ENCODE data around the gene PDPR.
"Not testable (repeated sequence)": the region's sequence is repeated elsewhere in the genome, so short reads cannot be mapped to it uniquely, and the experiment has no call there.

The PDPR gene

DNA sequence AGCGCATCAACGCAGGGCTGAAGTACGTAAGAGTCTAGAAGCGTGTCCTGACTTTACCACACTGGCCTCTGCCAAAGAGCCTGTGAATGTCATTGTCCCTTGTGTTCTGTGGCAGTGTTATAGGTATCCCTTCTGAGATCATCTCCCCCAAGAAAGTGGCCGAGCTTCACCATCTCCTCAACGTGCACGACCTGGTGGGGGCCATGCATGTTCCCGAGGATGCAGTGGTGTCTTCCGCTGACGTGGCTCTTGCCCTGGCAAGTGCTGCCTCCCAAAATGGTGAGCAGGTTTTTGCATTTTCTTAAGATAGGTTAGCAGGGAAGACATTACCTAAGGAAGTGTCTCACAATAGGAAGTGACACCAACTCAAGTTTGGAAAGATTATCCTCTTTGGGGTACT lies 14.7 kb downstream of the PDPR start:
- DNase-seq, result not testable (repeated sequence)

DNA sequence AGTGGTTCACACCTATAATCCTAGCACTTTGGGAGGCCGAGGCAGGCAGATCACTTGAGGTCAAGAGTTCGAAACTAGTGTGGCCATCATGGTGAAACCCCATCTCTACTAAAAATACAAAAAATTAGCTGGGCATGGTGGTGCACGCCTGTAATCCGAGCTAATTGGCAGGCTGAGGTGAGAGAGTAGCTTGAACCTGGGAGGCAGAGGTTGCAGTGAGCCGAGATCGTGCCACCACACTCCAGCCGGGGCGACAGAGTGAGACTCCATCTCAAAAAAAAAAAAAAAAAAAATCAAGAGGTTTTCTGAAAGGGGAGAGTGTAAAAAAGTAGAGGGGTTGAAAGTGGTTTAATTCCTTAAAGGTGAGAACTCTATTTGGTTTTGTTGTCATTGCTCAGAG lies 21.7 kb downstream of the PDPR start:
- DNase-seq, result not testable (repeated sequence)

DNA sequence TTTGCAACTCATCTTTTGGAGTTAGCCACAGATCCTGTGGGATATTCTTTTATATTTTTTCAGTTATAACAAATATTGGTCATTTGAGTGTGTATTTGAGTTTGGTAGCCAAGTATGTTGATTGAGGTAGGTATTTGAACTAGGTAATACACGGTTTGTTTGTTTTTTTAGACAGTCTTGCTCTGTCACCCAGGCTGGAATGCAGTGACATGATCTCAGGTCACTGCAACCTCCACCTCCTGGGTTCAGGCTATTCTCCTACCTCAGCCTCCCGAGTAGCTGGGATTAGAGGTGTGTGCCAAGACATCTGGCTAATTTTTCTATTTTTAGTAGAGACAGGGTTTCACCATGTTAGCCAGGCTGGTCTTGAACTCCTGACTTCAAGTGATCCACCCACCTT lies 22.5 kb downstream of the PDPR start:
- not testable (repeated sequence) for DNase-seq

GRCh38 chr16:70142739-70143138 lies 28.6 kb downstream of the PDPR start:
- DNase-seq, result not testable (repeated sequence)

DNA sequence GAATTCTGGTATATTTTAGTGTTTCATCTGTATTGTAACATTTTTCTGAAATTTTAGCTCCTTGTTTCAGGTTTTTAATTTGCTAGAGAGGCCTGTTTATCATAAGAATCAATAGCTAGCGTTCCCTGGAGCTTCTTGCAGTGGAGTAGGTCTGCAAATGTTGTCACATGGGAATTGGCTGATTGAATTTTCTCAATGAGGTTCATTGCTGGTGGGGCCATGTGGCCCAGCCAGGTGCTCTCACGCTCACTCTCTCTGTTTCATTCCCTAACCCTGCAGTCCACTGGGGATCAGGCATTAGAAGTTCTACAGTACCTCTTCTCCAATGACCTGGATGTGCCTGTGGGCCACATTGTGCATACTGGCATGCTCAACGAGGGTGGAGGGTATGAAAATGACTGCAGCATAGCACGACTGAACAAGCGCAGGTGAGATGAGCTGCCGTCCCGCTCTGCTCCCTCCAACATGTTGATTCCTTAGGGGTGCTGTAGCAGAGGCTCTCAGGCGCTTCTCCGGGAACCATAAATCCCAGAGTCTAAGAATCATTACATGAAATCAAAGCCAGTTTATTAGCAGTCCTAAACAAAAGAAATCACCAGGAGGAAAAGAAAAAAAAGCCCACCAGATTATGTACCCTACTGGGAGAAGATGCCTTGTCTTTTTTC lies 29.2 kb downstream of the PDPR start:
- DNase-seq, result not testable (repeated sequence)

GRCh38 chr16:70147853-70148252 lies 33.7 kb downstream of the PDPR start:
- DNase-seq, result not testable (repeated sequence)

DNA sequence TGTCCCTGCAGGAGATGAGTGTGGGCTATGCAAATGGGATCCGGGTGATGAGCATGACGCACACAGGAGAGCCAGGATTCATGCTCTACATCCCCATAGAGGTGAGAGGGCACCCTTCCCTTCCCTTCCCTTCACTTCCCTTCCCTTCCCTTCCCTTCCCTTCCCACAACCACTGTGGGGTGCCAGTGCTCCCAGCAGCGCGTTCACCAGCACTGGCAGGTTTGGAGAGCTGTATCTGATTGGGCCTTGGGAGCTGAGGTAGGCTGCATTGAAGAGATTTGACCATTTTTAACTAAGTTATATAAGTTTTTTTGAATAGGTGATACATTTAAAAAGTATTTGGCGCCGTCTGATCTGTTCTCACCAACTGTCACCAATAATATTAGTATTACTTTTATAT lies 34.3 kb downstream of the PDPR start:
- not testable (repeated sequence) for DNase-seq

DNA sequence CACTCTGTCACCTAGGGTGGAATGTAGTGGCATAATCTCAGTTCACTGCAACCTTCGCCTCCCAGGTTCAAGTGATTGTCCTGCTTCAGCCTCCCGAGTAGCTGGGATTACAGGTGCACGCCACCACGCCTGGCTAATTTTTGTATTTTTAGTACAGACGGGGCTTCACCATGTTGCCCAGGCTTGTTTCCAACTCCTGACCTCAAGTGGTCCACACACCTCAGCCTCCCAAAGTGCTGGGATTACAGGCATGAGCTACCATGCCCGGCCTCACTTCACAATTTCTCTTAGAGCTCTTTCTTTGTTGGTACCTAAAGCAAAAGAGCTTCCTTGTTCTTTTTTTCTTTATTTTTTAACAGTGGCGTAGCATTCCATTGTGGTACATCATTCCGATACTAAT lies 35.2 kb downstream of the PDPR start:
- not testable (repeated sequence) for DNase-seq

GRCh38 chr16:70151391-70151790 lies 37.3 kb downstream of the PDPR start:
- no peak for DNase-seq

DNA sequence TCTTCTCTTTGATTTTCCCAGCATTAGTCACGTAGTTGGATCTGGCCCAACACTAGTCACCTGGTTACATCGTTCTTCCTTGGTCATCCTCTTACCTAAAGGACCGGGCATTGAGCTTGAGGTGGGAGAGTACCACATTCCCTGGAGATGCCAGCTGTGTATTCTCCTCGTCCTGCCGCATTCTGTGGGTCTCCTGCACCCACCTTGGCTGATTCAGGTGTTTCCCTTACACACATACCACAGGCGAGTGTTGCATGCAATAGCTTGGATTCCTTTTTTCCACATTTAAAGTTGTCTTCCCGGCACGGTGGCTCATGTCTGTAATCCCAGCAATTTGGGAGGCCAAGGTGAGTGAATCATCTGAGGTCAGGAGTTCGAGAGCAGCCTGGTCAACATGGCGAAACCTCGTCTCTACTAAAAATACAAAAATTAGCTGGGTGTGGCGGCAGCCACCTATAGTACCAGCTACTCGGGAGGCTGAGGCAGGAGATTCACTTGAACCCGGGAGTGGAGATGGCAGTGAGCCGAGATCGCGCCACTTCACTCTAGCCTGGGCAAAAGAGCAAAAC lies 37.9 kb downstream of the PDPR start:
- no peak for DNase-seq

GRCh38 chr16:70152578-70153302 lies 38.6 kb downstream of the PDPR start:
- DNase-seq, result no peak

DNA sequence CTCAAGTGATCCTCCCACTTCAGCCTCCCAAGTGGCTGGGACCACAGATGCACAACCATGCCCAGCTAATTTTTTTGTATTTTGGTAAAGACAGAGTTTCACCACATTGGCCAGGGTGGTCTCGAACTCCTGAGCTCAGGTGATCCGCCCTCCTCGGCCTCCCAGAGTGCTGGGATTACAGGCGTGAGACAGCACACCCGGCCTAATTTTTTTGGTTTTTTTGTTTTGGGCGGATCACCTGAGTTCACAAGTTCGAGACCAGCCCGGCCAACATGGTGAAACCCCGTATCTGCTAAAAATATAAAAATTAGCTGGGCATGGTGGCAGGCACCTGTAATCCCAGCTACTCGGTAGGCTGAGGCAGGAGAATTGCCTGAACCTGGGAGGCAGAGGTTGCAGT lies 40.6 kb downstream of the PDPR start:
- DNase-seq, result not testable (repeated sequence)

- DNase-seq, result no peak
Observed at GRCh38 chr16:70156207-70156978, 42.3 kb downstream of the PDPR start.

DNA sequence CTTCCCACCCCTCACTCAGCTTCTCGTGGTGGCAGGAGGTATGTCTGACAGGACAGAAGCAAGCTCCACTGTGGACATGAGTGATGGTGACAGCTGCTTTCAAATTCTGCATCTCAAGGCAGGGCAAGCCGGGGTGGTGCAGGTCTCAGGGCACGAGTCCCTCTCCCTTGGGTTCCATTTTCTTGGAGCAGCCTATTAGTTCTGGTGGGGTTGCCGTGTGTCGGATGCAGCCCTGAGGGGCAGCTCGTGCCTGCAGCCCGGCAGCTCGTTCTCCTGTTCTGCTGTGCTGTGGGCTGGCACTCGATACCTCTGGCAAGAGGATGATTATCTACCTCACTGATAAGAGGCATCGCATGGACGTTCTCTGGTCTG lies 43.0 kb downstream of the PDPR start:
- DNase-seq, result no peak

DNA sequence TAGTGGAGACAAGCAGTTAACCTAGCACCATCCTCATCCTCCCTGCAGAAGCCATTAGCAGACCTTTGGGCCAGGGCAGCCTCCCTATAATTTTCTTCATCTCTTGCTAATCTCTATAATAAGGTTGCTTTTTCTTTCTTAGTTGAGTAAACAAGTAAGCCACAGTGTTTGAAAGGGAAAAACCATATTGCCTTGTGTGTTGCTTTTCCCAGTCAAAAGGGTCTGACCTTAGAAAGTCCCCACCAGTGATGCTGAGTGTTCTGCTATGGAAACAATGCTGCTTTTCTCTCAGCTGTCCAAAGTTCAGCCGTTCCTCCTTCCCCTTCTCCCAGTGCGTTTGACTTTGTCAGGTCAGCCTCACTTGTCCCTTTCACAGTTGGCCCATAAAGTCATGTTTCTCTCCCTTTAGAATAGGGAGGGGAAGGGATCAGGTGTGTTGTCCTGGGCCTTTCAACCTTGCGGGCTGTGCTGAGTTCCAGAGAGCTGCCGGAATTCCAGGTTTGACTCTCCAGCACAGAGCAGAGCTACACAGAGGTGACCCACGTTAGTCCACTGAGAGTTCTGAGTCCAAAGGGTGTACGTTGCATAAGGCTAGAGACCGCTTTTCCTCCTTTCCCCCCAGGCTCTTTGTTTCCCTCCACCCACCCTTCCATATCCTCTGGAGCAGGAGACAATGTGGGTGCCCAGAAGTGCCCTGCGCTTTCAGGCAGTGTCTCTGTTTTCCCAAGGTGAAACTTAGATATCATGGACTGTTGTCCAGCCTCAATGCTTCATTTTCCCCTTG lies 43.5 kb downstream of the PDPR start:
- DNase-seq, result no peak

- DNase-seq, result no peak
Observed at GRCh38 chr16:70158261-70158939, 44.3 kb downstream of the PDPR start.

GRCh38 chr16:70159355-70160348 lies 45.5 kb downstream of the PDPR start:
- DNase-seq, result no peak

DNA sequence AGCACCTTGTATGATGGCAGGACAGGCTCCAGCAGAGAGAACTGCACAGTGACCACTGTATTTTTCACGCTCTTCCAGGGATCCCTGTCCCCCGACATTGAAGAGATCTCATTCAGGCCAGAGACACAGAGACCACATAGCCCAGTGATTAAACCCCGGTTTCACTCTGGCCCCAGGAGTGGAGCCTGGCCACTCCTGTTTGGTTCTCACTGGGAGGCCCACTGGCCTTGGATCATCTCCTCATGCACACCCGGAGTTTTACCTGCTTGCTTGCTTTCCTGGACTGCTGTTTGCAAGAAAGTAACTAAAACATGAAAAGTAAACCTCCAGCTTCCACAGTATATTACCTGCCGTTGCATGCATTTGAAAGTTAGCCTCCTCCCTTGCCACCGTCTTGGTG lies 46.3 kb downstream of the PDPR start:
- DNase-seq, result no peak

- no peak for DNase-seq
Observed at GRCh38 chr16:70160821-70161220, 46.7 kb downstream of the PDPR start.

- DNase-seq, result no peak
Observed at GRCh38 chr16:70161350-70161749, 47.2 kb downstream of the PDPR start.

DNA sequence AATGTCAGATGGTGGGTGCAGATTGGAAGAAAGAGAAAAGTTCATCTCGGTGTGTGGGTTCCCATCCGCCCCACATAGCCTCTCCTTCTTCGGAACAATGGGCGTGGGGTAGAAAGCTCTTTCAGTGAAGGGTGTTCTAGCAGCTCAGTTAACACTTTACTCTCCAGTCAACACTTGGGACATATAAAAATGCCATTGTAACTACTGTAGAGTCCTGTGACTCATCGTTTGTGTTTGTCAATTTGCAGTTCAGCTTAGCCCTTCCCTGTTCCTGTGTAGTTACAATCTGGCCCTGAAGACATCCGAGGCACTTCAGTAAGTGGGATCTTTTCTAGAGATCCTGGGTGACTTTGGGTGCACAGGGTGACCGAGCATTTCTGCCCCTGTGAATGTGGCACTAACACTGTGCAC lies 47.9 kb downstream of the PDPR start:
- DNase-seq, result no peak

All from suppressor macrophage (primary cell).